ENCODE data around the gene LACTB.

DNA sequence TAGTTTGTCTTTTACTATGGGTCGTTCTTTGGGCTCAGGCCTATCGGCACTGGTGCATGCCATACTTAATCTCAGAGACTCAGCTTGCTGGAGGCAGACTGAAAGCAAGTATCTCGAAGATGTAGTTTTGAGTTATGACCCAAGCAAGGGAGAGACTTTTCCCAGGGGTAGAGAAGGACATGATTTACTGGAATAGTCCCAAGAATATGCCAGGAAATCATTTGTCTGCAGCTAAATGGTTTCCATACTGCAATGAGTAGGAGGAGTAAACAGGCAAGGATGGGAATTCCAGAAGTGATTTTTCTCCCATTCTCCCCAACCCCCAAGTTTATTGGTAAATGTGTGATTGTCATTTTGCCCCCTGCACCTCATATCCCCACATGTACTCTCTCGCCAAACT is 35.4 kb upstream of the LACTB start:
- TF ChIP-seq POLR2A (IDR thresholded peaks at IDR 0.05; ENCODE audit: low read length) (no peak), GATA1 (IDR thresholded peaks at IDR 0.05; ENCODE audit: low read depth, low read length) (no peak)

Data from erythroblast (primary cell).